Endodermal cell (in vitro differentiated cells): ENCODE data around the gene MMS19. TPM values are rescaled to one million over a fixed set of nuclear protein-coding genes. Genes with fewer than 3 reads are reported as not detected.

ENCODE experiments used
- DNase-seq: peaks from one replicate; pipeline ENCODE4 v3.0.0-alpha.2; 2017
- H3K27ac ChIP-seq: 2 replicates; pipeline ENCODE4 v1.5.1; 2013; ENCODE audit warnings: mild to moderate bottlenecking, low read depth, low read length, moderate library complexity
- H3K27me3 ChIP-seq: 2 replicates; pipeline ENCODE4 v1.6.1; 2013; ENCODE audit warnings: mild to moderate bottlenecking, low read length, moderate library complexity; ENCODE audit not compliant: insufficient read depth, control insufficient read depth, poor library complexity, severe bottlenecking
- H3K36me3 ChIP-seq: 2 replicates; pipeline ENCODE4 v1.7.0; 2013; ENCODE audit warnings: mild to moderate bottlenecking, low read length, moderate library complexity; ENCODE audit not compliant: control insufficient read depth, insufficient read depth
- H3K4me1 ChIP-seq: one replicate; pipeline ENCODE4 v1.7.0; 2013; ENCODE audit warnings: low read length; ENCODE audit not compliant: control insufficient read depth, insufficient read depth
- H3K4me3 ChIP-seq: 2 replicates; pipeline ENCODE4 v1.5.1; 2013; ENCODE audit warnings: mild to moderate bottlenecking, low read length, moderate library complexity
- H3K9ac ChIP-seq: 2 replicates; pipeline ENCODE4 v1.6.1; 2013; ENCODE audit warnings: mild to moderate bottlenecking, low read length, moderate library complexity; ENCODE audit not compliant: poor library complexity, severe bottlenecking; ENCODE audit errors: extremely low read depth
- H3K9me3 ChIP-seq: 2 replicates; pipeline ENCODE4 v1.6.1; 2013; ENCODE audit warnings: mild to moderate bottlenecking, low read length, moderate library complexity; ENCODE audit not compliant: control insufficient read depth
- H3K27ac Mint-ChIP-seq: 2 replicates; pipeline ENCODE4 v1.8.0; 2020; ENCODE audit warnings: mixed read lengths
- H3K27me3 Mint-ChIP-seq: 2 replicates; pipeline ENCODE4 v1.8.0; 2021; ENCODE audit warnings: mild to moderate bottlenecking, mixed read lengths; ENCODE audit not compliant: insufficient read depth
- H3K36me3 Mint-ChIP-seq: 2 replicates; pipeline ENCODE4 v1.8.0; 2020; ENCODE audit warnings: low read depth, mixed read lengths
- H3K4me1 Mint-ChIP-seq: 2 replicates; pipeline ENCODE4 v1.8.0; 2020; ENCODE audit warnings: mixed read lengths
- H3K4me3 Mint-ChIP-seq: 2 replicates; pipeline ENCODE4 v1.8.0; 2020; ENCODE audit warnings: mild to moderate bottlenecking, moderate library complexity, mixed read lengths
- H3K9me3 Mint-ChIP-seq: 2 replicates; pipeline ENCODE4 v1.8.0; 2020; ENCODE audit warnings: mild to moderate bottlenecking, mixed read lengths
- CTCF ChIP-seq: fragments of 200-600 bp; sonication (generic); conservative IDR thresholded peaks from 2 replicates; pipeline ENCODE4 v1.5.0; 2021; ENCODE audit warnings: antibody characterized with exemption, mild to moderate bottlenecking
- WGBS, 2 experiments: methylation state at CpG; one replicate each; pipeline versions ENCODE4 v1.1.5 to v1.1.7; 2013; ENCODE audit warnings: missing lambda C conversion rate in 2 of 2, mixed read lengths in 1 of 2; ENCODE audit not compliant: insufficient coverage in 1 of 2, insufficient read length in 1 of 2; 5-methylcytosine and 5-hydroxymethylcytosine counted together
- total RNA-seq, 2 donors: library from RNA; stranded (reverse); fragmentation: NEBNext Ultra II Directional in 1 of 2; extraction: Animal tissue kit (Norgen Biotek cat#: 25700) in 1 of 2; gene quantifications; 2 replicates in 1 of 2; 3 replicates in 1 of 2; pipeline ENCODE4 v1.2.1, GENCODE V29; 2021

The MMS19 gene
- total RNA-seq, 2 donors from 2014 or later = 84.2 to 98.8 TPM

- 84 to 93% methylated on average over 4 of the region's 4 CpGs for WGBS, 2 experiments
- DNase-seq = no peak
- Histone ChIP-seq H3K9ac (no peak overlapping the region), H3K27me3 (no peaks in the 10 kb centered on the region), H3K4me1 (peaks cover 5% of the 10 kb centered on the region), H3K4me3 (no peak overlapping the region), H3K9me3 (no peaks in the 10 kb centered on the region), H3K27ac (no peak overlapping the region), H3K36me3 (no peaks in the 10 kb centered on the region)
- H3K27me3 Mint-ChIP-seq = no peaks in the 10 kb centered on the region
- H3K9me3 Mint-ChIP-seq = no peaks in the 10 kb centered on the region
- peaks cover 14% of the 10 kb centered on the region for H3K4me1 Mint-ChIP-seq
- no peaks in the 10 kb centered on the region for H3K36me3 Mint-ChIP-seq
- H3K27ac Mint-ChIP-seq = no peak overlapping the region
- H3K4me3 Mint-ChIP-seq = no peak overlapping the region
- TF ChIP-seq CTCF = no peak
Observed at GRCh38 chr10:97547271-97547600, 49.0 kb upstream of the MMS19 start.

DNA sequence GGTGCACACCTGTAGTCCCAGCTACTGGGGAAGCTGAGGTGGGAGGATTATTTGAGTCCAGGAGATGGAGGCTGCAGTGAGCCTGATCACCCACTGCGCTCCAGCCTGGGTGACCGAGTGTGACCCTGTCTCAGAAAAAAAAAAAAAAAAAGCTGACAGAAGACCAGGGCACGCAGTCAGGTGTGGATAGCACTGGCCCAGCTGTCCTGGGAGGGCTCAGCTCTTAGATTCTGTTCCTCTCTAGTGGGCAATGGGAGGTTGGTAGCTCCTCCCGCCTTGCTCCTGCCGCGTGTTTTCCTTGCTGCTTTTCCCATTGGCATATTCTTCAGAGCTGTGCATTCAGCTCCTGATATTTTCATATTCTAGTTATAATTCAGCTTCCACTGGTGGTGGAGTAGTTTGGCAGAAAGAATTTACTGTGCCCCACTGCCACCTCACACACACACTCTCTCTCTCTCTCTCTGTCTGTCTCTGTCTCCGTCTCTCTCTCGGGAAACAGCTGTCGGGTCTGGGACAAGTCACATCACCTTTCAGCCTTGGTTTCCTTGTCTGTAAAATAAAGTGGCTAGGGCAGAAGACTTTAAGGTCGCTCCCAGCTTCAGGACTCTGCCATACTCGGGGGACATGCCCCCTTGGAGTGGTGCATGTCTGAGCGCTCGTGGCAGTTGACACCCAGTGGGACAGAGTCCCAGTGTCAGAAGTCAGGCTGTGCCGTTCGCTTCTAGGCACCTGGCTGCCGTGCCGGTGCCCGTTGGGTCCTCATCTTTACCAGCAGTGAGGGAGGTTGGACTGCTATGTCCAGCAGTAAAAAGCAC is 48.4 kb upstream of the MMS19 start:
- no peaks in the 10 kb centered on the region for H3K9me3 ChIP-seq
- peaks cover 17% of the 10 kb centered on the region for H3K4me1 Mint-ChIP-seq

DNA sequence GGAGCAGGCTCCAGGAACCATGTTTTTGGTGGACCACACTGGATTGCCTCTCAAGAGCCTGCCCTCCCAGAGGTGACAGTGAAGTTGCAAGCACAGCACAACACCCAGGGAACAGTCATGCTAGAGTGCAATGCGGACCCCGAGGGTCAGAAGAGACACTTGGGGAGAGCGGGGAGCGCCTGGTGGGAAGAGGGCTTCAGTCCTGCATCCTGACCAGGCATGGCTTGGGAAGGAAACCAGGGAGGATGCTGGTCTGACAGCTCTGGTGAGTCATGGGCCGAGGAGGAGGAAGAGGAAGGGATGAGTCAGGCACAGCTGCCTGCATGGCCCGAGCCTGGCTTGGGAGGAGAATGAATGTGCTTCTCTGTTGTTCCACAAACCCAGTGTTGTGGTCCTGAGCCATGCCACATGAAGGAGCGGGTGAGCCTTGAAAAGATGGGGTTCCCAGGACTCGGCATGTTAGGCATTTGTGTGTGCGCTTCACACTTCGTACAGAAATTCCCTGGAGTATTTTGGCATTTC is 44.9 kb upstream of the MMS19 start:
- Histone ChIP-seq H3K36me3 (no peaks in the 10 kb centered on the region), H3K4me1 (no peaks in the 10 kb centered on the region), H3K27ac (peak overlapping the region; percentile 85)

More for the DNA sequence above, 48.4 kb upstream of the MMS19 start:
- Histone ChIP-seq H3K36me3 (no peaks in the 10 kb centered on the region), H3K27ac (peak overlapping the region; percentile 17), H3K4me1 (peaks cover 5% of the 10 kb centered on the region), H3K9ac (no peak overlapping the region), H3K4me3 (no peak overlapping the region), H3K27me3 (no peaks in the 10 kb centered on the region)
- Mint-ChIP-seq H3K9me3 (no peaks in the 10 kb centered on the region), H3K27ac (no peak overlapping the region), H3K36me3 (no peaks in the 10 kb centered on the region), H3K4me3 (no peak overlapping the region), H3K27me3 (no peaks in the 10 kb centered on the region)
- DNase-seq = no peak
- TF ChIP-seq CTCF = no peak
- 89 to 92% methylated on average over 13 to 18 of the region's 18 CpGs for WGBS, 2 experiments

More for the DNA sequence above, 44.9 kb upstream of the MMS19 start:
- Mint-ChIP-seq H3K36me3 (no peaks in the 10 kb centered on the region), H3K27me3 (no peaks in the 10 kb centered on the region), H3K4me1 (peaks cover 8% of the 10 kb centered on the region), H3K9me3 (no peaks in the 10 kb centered on the region), H3K27ac (peak overlapping the region; percentile 48), H3K4me3 (no peak overlapping the region)
- no peak overlapping the region for H3K9ac ChIP-seq
- no peaks in the 10 kb centered on the region for H3K9me3 ChIP-seq
- 87 to 89% methylated on average over 9 to 10 of the region's 10 CpGs for WGBS, 2 experiments
- no peaks in the 10 kb centered on the region for H3K27me3 ChIP-seq
- DNase-seq = peak; percentile 75
- H3K4me3 ChIP-seq = no peak overlapping the region
- TF ChIP-seq CTCF = no peak
